A673 (cell line): ENCODE measurements around the gene TMIE. TPM values are rescaled to one million over a fixed set of nuclear protein-coding genes. Genes with fewer than 3 reads are reported as not detected.

Experiments
- BruUV-seq: library from RNA; stranded (reverse); fragments of 400-500 nt; replicated peaks from 2 replicates; lab custom pipeline; 2021; lab: Mats Ljungman, UMichigan
- CTCF ChIA-PET: fragments of 300-600 bp; sonication (Branson Sonifier 250); formaldehyde crosslinking; loops from one replicate; lab custom pipeline; 2022; ENCODE audit warnings: antibody characterized with exemption; lab: Charles Lee
- POLR2A ChIA-PET: fragments of 300-600 bp; sonication (Branson Sonifier 250); formaldehyde crosslinking; loops from one replicate; lab custom pipeline; 2022; ENCODE audit warnings: antibody characterized with exemption; ENCODE audit not compliant: low non-redundant PET; lab: Charles Lee
- DNase-seq: peaks from one replicate; pipeline ENCODE4 v3.0.0-alpha.2; 2015; ENCODE audit warnings: low spot score
- H3K27ac ChIP-seq: fragments of 200-600 bp; sonication (generic); 2 replicates; pipeline ENCODE4 v1.5.1; 2016; ENCODE audit warnings: mixed run types, low read depth, mild to moderate bottlenecking, mixed read lengths, antibody characterized with exemption, low read length; ENCODE audit not compliant: poor library complexity, severe bottlenecking
- H3K27me3 ChIP-seq: fragments of 200-600 bp; sonication (generic); replicated peaks from 2 replicates; pipeline ENCODE4 v1.6.1; 2017; ENCODE audit warnings: mixed run types, low read depth, mild to moderate bottlenecking, mixed read lengths, antibody characterized with exemption, low read length; ENCODE audit not compliant: insufficient read depth, poor library complexity
- H3K36me3 ChIP-seq: fragments of 200-600 bp; sonication (generic); 2 replicates; pipeline ENCODE4 v1.6.1; 2016; ENCODE audit warnings: mixed run types, mild to moderate bottlenecking, mixed read lengths, antibody characterized with exemption, low read length; ENCODE audit not compliant: insufficient read depth, poor library complexity, severe bottlenecking
- H3K4me1 ChIP-seq: fragments of 200-600 bp; sonication (generic); 2 replicates; pipeline ENCODE4 v1.6.1; 2017; ENCODE audit warnings: mixed run types, mild to moderate bottlenecking, mixed read lengths, antibody characterized with exemption, low read length; ENCODE audit not compliant: insufficient read depth, poor library complexity, severe bottlenecking
- H3K4me3 ChIP-seq: fragments of 200-600 bp; sonication (generic); 2 replicates; pipeline ENCODE4 v1.5.1; 2016; ENCODE audit warnings: low read depth, mixed run types, mild to moderate bottlenecking, mixed read lengths, low read length; ENCODE audit not compliant: poor library complexity, severe bottlenecking
- H3K9me3 ChIP-seq: fragments of 200-600 bp; sonication (generic); 2 replicates; pipeline ENCODE4 v1.6.1; 2016; ENCODE audit warnings: mixed run types, low read depth, mild to moderate bottlenecking, mixed read lengths, antibody characterized with exemption, low read length; ENCODE audit not compliant: poor library complexity, severe bottlenecking
- CTCF ChIP-seq: fragments of 300-800, 200-600 bp; sonication (generic); conservative IDR thresholded peaks from 2 replicates; pipeline ENCODE4 v1.5.1; 2017; ENCODE audit warnings: low read depth, mild to moderate bottlenecking, antibody characterized with exemption, low read length, moderate library complexity, mixed read lengths
- EZH2 ChIP-seq: fragments of 200-600 bp; sonication (generic); IDR thresholded peaks from 2 replicates; pipeline ENCODE4 v1.6.1; 2017; ENCODE audit warnings: borderline replicate concordance, low read depth, mild to moderate bottlenecking, mixed read lengths, antibody characterized with exemption, low read length; ENCODE audit not compliant: poor library complexity, severe bottlenecking
- intact Hi-C: fragments of 100-400 bp; cut with micrococcal nuclease; formaldehyde crosslinking; loops from one replicate; pipeline ENCODE4 v1.10.0; 2022; ENCODE audit not compliant: unreplicated experiment
- total RNA-seq: library from RNA; stranded (reverse); gene quantifications from 2 replicates; pipeline ENCODE4 v1.2.3, GENCODE V29; 2021

Gene TMIE
- total RNA-seq, 1 experiment from 2014 or later: not detected

- no peak for DNase-seq
- Histone ChIP-seq H3K36me3 (no peaks in the 10 kb centered on the region), H3K4me1 (no peaks in the 10 kb centered on the region), H3K27ac (no peak overlapping the region), H3K9me3 (no peaks in the 10 kb centered on the region), H3K4me3 (no peak overlapping the region), H3K27me3 (no peaks in the 10 kb centered on the region)
- TF ChIP-seq EZH2: no peak
- no peak for TF ChIP-seq CTCF
- intact Hi-C loops: no loop called here
- BruUV-seq: no TSS peak
- ChIA-PET POLR2A (no interaction called here), CTCF (no interaction called here)
Observed at GRCh38 chr3:46659285-46659684, 41.9 kb upstream of the TMIE start.

- CTCF ChIA-PET: no interaction called here
- intact Hi-C loops: no loop called here
Observed at GRCh38 chr3:46660003-46660402, 41.2 kb upstream of the TMIE start.

GRCh38 chr3:46660543-46661523, 40.4 kb upstream of the TMIE start:
- no peak for DNase-seq
- POLR2A ChIA-PET: no interaction called here

More at GRCh38 chr3:46660003-46660402, 41.2 kb upstream of the TMIE start:
- Histone ChIP-seq H3K27ac (no peak overlapping the region), H3K27me3 (no peaks in the 10 kb centered on the region), H3K36me3 (no peaks in the 10 kb centered on the region), H3K4me1 (no peaks in the 10 kb centered on the region), H3K4me3 (no peak overlapping the region), H3K9me3 (no peaks in the 10 kb centered on the region)
- no peak for DNase-seq
- POLR2A ChIA-PET: no interaction called here
- BruUV-seq: no TSS peak
- TF ChIP-seq EZH2 (no peak), CTCF (no peak)

More at GRCh38 chr3:46660543-46661523, 40.4 kb upstream of the TMIE start:
- Histone ChIP-seq H3K27ac (no peak overlapping the region), H3K36me3 (no peaks in the 10 kb centered on the region), H3K4me3 (no peak overlapping the region), H3K9me3 (no peaks in the 10 kb centered on the region), H3K4me1 (no peaks in the 10 kb centered on the region), H3K27me3 (no peaks in the 10 kb centered on the region)
- TF ChIP-seq CTCF (no peak), EZH2 (no peak)
- BruUV-seq: no TSS peak
- CTCF ChIA-PET: no interaction called here
- intact Hi-C loops: no loop called here
